Activated CD4-positive, alpha-beta T cell treated with anti-CD3 and anti-CD28 coated beads, Interleukin-2, amount 50 U/mL, for 1 hour (primary cell): Measurements from ENCODE around the gene PC.

ENCODE experiments used
- DNase-seq: peaks from one replicate; pipeline ENCODE4 v3.0.0-alpha.2; 2020

The PC gene

DNA sequence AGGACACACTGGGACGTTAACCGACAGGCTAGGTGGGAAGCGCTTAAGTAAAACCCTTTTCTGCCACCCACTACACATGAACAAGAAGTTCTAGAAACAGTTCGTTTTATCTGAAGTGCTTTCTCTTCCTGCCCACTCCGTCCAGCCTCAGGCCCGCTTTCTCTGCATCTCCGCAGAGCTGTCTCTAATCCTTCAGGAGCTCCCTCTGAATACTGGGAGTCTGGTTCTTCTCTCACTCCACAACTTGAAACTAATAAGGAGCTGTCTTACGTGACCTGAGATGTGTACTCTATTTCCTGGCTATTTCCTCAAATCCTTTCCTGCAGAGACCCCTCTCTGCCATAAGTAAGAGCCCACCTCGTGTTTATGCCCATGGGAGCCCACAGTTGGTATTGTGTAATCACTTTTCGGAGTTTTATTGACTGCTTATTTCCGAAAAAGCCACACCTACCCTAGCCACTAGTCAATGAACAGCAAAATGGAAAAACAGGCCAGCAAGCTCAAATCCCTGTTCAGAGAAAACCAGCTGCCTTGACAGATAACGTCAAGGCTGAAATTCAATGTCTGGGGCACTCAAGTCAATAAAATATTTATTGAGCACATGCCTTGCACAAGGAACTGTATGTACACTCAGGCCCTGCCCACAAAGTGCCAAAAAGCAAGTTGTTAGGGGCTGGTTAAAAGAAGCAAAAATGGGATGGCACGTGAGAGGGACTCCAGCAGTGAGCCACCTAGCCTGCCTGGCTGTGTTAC is 4.9 kb downstream of the PC start:
- no peak for DNase-seq

DNA sequence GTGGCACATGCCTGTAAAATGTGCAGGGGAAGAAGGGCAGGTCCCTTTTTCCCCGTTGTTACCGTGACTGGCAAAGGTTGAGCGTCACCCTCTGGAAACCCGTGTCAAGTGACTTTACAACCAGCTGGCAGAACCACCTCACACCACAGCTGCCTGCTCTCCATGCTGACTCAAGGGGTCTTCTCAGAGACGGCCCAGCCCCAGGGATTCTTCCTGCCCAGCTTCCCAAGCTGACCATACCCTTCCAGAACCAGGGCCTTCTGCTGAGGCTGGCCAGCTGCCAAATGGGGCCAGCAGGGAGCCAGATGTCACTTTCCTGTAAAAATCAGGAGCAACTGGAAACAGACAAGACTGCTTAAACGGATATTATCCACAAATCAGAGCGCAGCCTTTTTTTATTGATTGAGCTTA is 6.3 kb downstream of the PC start:
- no peak for DNase-seq

DNA sequence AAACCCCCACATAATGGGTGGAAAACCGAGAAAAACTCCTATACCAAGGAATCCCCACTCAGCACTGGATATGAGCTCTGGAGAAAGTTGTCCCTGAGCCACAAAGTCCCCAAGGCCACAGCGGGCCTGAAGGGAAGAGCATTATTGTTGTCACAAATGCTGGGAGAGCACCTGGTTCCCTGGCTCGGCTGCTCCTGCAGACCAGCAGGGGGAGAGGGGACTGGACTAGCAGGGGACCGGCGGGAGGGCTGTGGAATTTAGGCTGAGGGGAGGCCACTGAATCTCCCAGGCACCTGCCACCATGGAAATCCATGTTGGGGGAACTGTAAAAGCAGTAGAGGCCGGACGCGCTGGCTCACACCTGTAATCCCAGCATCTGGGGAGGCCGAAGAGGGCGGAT is 7.0 kb downstream of the PC start:
- DNase-seq = no peak

- no peak for DNase-seq
Observed at GRCh38 chr11:66950112-66950535, 8.1 kb downstream of the PC start.

GRCh38 chr11:66938582-66939135 is 19.5 kb downstream of the PC start:
- DNase-seq = no peak

DNA sequence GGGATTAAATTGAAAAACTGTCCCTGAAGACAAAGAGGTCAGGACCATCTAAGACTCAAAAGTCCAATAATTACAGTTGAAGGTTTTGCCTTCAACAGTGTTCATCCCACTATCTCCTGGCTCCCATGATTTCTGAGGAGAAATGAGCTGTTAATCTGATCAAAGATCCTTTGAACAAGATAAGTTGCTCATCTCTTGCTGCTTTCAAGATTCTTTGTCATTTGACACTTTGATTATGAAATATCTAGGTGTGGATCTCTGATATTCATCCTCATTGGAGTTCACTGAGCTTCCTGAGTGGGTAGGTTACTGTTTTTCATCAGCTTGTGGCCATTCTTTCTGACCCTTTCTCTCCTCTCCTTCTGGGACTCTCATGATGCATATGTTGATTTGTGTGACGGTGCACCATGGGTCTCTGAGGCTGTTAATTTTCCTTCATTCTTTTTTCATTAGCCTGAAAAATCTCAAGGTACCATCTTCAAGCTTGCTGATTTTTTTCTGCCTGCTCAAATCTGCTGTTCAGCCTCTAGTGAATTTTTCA is 20.9 kb downstream of the PC start:
- DNase-seq = no peak

GRCh38 chr11:66936311-66936711 is 21.9 kb downstream of the PC start:
- no peak for DNase-seq

DNA sequence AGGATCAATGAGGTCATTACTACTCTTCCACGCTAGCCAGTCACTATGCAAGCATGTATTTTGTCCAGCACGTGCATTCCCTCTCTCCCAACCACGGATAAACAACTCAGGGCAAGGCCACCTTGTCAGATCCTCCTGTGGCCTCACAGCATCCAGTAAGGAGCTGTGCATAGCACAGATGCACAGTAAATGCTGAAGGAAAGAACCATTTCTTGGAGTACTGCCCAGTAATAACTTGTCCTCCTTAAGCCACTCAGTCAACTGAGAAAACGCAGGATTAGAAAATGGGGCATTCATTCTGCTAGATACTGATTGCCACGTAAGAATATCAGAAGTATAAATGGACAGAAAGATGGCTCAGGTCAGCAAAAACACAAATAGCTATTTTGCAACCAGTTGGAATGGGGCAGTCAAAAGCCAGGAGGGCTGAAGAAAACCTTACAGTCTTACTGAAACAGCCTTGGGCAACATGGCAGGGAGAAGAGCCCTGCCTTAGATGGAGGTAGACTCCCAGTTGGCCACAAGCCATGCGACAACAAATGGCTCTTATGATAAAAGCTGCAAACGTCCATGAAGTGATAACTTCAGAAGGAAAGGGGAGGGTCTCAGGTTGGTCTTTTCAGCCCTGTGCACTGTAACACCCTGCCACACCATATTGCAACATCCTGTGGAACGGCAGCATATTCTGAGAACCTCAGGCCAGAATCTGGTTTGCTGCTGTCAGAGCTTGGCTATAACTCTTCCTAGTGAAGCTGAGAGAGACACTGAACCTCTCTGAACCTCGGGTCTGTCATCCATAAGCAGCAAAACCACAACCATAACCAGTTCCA is 23.0 kb downstream of the PC start:
- no peak for DNase-seq

- DNase-seq = no peak
Observed at GRCh38 chr11:66933531-66933930, 24.7 kb downstream of the PC start.

GRCh38 chr11:66932543-66932942 is 25.6 kb downstream of the PC start:
- DNase-seq = no peak

DNA sequence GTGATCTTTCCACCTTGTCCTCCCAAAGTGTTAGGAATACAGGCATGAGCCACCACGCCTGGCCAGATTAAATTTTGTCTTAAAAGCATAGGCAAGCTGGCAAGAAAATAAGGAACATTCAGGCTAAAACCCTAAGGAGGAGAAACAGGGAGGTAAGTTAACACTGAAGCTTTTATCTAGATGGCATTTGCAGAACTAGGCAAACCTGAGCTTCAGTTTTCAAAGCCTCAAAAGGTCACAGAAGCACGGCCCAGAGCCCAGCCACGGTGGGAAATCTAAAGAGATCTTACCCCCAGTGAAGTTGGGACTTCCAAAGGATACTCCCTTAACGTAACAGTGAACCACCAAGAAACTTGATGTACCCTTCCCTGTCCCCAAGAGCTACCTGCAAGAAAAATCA is 28.4 kb downstream of the PC start:
- no peak for DNase-seq

- no peak for DNase-seq
Observed at GRCh38 chr11:66924272-66924671, 33.9 kb downstream of the PC start.

- DNase-seq = no peak
Observed at GRCh38 chr11:66922551-66922950, 35.6 kb downstream of the PC start.

DNA sequence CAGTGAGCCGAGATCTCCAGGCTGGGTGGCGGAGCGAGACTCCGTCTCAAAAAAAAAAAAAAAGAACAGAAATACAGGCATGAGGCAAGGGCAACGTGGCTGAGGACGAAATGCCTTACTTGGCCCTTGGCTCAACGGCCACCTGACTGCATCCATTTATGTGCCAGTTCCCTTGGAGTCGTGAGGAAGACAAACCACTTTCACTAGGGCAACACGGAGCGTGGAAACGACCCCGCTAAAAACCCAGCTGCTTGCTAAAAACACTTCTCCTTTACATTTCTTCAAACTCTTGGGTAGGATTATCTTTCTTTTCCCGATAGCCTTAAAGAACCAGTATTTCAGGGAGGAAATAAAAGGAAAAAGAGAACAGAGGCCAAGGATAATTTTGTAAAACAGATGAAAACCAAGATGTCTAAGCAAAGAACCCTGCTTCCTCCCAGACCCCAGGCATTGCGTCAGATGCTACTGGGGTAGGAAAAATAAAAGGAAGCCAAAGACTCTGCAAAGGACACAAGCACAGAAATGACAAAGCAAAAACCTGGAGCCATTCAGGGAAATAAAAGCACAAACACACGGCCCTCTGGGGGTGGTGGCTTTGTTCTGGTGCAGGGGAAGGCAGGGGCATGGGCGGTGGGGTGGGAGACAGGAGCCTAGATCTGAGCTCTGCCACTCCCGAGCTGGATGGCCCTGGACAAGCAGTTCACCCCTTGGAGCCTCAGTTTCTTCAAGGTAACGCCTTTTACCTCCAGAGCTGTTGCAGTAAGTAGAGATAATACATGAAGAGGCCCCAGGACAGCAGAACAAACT is 37.0 kb downstream of the PC start:
- DNase-seq = no peak

DNA sequence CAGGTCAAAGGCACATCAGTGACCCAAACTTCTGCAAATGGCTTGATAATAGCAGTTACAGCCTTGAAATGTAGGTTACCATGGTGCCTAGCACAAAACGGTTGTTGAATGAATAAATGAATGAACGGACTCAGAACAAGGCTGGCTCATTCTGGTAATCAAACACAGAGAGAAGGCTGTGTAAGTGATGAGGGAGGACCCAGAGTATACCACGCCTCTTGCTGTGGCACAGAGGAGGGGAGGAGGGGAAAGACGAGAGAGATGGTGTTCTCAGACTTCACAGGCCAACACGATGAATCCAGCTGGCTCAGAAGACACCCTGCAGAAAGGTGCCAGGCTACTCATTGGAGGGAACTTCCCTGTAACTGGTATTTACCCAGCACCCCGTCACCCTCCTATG is 38.3 kb downstream of the PC start:
- no peak for DNase-seq

GRCh38 chr11:66918741-66919140 is 39.4 kb downstream of the PC start:
- no peak for DNase-seq

DNA sequence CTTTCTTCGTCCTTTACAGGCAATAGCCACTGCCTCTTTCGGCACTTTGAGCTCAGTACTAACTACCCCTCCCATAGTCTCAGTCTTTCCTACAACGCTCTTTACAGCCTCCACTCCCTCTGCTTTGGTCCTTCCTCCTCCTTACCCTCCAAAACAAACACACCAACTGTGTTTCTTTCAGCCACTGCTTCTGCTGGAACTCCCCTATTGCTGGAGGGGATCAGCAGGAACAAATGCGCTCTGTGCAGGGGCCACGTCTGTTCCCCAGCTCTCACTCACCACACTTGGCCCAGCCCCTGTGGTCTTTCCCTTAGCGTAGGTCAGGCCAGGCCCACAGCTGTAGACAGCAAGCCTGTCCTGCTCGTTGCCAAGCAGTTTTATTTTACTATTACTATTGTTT is 42.3 kb downstream of the PC start:
- no peak for DNase-seq

- DNase-seq = no peak
Observed at GRCh38 chr11:66915046-66915832, 42.9 kb downstream of the PC start.

GRCh38 chr11:66914505-66914904 is 43.7 kb downstream of the PC start:
- no peak for DNase-seq

- DNase-seq = no peak
Observed at GRCh38 chr11:66912911-66913310, 45.3 kb downstream of the PC start.

DNA sequence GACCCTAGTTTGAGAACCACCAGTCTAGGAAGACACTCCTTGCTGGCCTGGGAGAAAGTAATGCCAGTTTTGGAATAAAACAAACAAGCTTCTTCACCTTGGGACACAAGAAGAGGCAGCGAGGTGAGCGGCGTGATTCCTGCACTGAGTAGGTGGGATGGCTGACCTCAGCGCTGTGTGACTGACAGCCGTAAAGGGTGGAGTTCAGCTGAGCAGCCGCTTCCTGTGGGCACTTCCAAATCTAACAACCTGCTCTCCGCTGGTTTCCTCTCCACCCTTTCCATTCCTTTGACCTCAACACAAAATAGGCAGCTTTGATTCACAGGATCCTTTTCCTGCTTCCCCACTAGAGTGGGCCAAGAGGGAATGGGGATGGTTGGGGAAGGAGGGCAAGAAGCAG is 45.8 kb downstream of the PC start:
- DNase-seq = no peak

DNA sequence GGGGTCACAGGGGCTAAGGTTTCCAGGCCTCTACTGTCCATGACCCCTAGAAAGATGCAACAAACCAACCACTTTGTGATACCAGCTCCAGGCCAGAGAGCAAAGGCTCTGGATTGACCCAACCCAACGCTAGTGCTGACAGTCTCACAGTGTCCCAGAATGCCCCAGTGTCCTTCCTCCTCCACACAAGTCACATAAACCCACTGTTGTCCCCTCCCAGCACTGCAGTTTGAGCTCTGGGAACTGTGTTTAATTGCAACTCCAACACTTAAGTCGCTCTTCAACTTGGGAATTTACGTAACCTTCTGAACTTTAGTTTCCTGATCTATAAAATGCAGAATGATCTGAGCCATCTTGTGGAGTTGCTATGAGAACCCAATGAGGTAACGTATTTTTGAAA is 47.5 kb downstream of the PC start:
- DNase-seq = no peak
